OCI-LY7 (cell line): Measurements from ENCODE around the gene PCDHGA4. TPM values are rescaled to one million over a fixed set of nuclear protein-coding genes. Genes with fewer than 3 reads are reported as not detected.

Experiments used
- BruUV-seq: library from RNA; stranded (reverse); fragments of 400-500 nt; replicated peaks from 2 replicates; lab custom pipeline; 2021; lab: Mats Ljungman, UMichigan
- CTCF ChIA-PET: fragments of 300-600 bp; sonication (Branson Sonifier 250); formaldehyde crosslinking; loops from one replicate; lab custom pipeline; 2022; ENCODE audit warnings: antibody characterized with exemption; ENCODE audit not compliant: unreplicated experiment; lab: Charles Lee
- POLR2A ChIA-PET: fragments of 300-600 bp; sonication (Branson Sonifier 250); formaldehyde crosslinking; loops from one replicate; lab custom pipeline; 2022; ENCODE audit warnings: antibody characterized with exemption; lab: Charles Lee
- DNase-seq: peaks from one replicate; pipeline ENCODE4 v3.0.0-alpha.2; 2015; ENCODE audit warnings: low spot score
- H2AFZ ChIP-seq: fragments of 200-600 bp; sonication (generic), shearing (Covaris generic); 2 replicates; pipeline ENCODE4 v1.6.1; 2014; ENCODE audit warnings: mild to moderate bottlenecking, antibody characterized with exemption, low read length, moderate library complexity
- H3K27ac ChIP-seq: fragments of 200-600 bp; sonication (generic); 2 replicates; pipeline ENCODE4 v1.5.1; 2014; ENCODE audit warnings: mixed run types, low read depth, mild to moderate bottlenecking, moderate library complexity, low read length, inconsistent platforms; ENCODE audit not compliant: poor library complexity, severe bottlenecking
- H3K36me3 ChIP-seq: fragments of 200-600 bp; sonication (generic); 2 replicates; pipeline ENCODE4 v1.6.1; 2014; ENCODE audit warnings: mild to moderate bottlenecking, antibody characterized with exemption, low read length, moderate library complexity, mixed read lengths; ENCODE audit not compliant: insufficient read depth
- H3K4me1 ChIP-seq: fragments of 200-600 bp; sonication (generic); 2 replicates; pipeline ENCODE4 v1.5.1; 2014; ENCODE audit warnings: mild to moderate bottlenecking, low read length; ENCODE audit not compliant: insufficient read depth, poor library complexity, severe bottlenecking
- H3K4me2 ChIP-seq: fragments of 200-600 bp; sonication (generic); 2 replicates; pipeline ENCODE4 v1.6.1; 2014; ENCODE audit warnings: mild to moderate bottlenecking, low read length
- H3K4me3 ChIP-seq: fragments of 200-600 bp; sonication (generic); 2 replicates; pipeline ENCODE4 v1.5.1; 2014; ENCODE audit warnings: mild to moderate bottlenecking, low read depth, low read length; ENCODE audit not compliant: poor library complexity, severe bottlenecking
- H3K79me2 ChIP-seq: fragments of 200-600 bp; sonication (generic); 2 replicates; pipeline ENCODE4 v1.6.1; 2016; ENCODE audit warnings: low read depth, mild to moderate bottlenecking, low read length, moderate library complexity, mixed read lengths; ENCODE audit not compliant: insufficient read depth
- H3K9me2 ChIP-seq: fragments of 200-600 bp; sonication (generic); 2 replicates; pipeline ENCODE4 v1.6.1; 2016; ENCODE audit warnings: mild to moderate bottlenecking, low read length, mixed read lengths; ENCODE audit not compliant: insufficient read depth
- H3K9me3 ChIP-seq: fragments of 200-600 bp; sonication (generic); 2 replicates; pipeline ENCODE4 v1.6.1; 2014; ENCODE audit warnings: mild to moderate bottlenecking, mixed run types, low read length, mixed read lengths
- H4K20me1 ChIP-seq: fragments of 200-600 bp; sonication (generic); 2 replicates; pipeline ENCODE4 v1.6.1; 2014; ENCODE audit warnings: mild to moderate bottlenecking, antibody characterized with exemption, low read length, moderate library complexity, mixed read lengths; ENCODE audit not compliant: insufficient read depth
- EZH2phosphoT487 ChIP-seq: fragments of 200-600 bp; sonication (generic); IDR thresholded peaks from 2 replicates; pipeline ENCODE4 v1.6.1; 2018; ENCODE audit warnings: low read depth, borderline replicate concordance, mild to moderate bottlenecking, mixed run types, antibody characterized with exemption, low read length, moderate library complexity, mixed read lengths
- intact Hi-C: fragments of 100-400 bp; cut with micrococcal nuclease; formaldehyde crosslinking; loops from one replicate; pipeline ENCODE4 v1.10.0; 2022; ENCODE audit not compliant: unreplicated experiment
- total RNA-seq, 2 experiments: library from RNA; depleted of rRNA in 1 of 2; stranded (reverse); fragments of >200 nt in 1 of 2; shearing (Covaris generic) in 1 of 2; gene quantifications; 2 replicates each; pipeline ENCODE4 v1.2.3, GENCODE V29; 2014 to 2022
- TF ChIP-seq, protein P1 (sequence below): fragments of 200-600 bp; sonication (generic); conservative IDR thresholded peaks from 2 replicates; pipeline ENCODE4 v1.5.1; 2014; ENCODE audit warnings: mild to moderate bottlenecking, antibody characterized with exemption, low read length, moderate library complexity, mixed read lengths

The PCDHGA4 gene
- total RNA-seq, 2 experiments from 2014 or later, result 1.9 to 3.5 TPM

DNA sequence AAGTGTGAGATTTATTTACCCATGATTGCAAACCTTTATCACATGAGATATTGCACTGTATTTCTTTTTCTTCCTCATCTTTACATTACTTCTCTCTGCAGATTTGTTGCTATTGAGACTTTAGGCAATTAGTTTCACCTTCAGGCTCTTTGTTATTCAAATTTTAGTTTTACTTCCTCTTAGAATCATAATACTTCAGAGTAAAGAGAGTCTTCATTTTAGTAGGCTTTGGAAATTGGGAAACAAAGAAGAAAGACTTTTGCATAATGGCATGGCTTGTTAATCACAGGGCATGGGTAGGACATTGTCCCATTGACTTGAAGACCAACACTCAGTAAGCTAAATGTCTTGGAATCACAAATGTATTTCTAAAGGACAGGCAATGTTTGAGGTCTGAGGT, 7.9 kb downstream of the PCDHGA4 start:
- H3K79me2 ChIP-seq, result peaks cover 24% of the 10 kb centered on the region; the same call in 1 of the 2 replicates
- H3K9me3 ChIP-seq, result no peaks in the 10 kb centered on the region; the same call in 1 of the 2 replicates
- H3K27ac ChIP-seq, result peak overlapping the region; percentile 85
- H2AFZ ChIP-seq, result peak overlapping the region; percentile 60; the same call in 1 of the 2 replicates
- ChIA-PET POLR2A (no interaction called here), CTCF (interaction anchor here (0.6 kb wide), 1 partner anchor 51 kb away, joined by 3 read pairs; no protein-coding TSS in a partner anchor)
- peaks cover 41% of the 10 kb centered on the region for H3K4me1 ChIP-seq
- BruUV-seq, result no TSS peak
- no peaks in the 10 kb centered on the region for H3K9me2 ChIP-seq
- H4K20me1 ChIP-seq, result no peaks in the 10 kb centered on the region
- H3K4me2 ChIP-seq, result peak overlapping the region; percentile 79
- peak; percentile 59 for DNase-seq
- H3K4me3 ChIP-seq, result peak overlapping the region; percentile 66
- TF ChIP-seq, protein P1, sequence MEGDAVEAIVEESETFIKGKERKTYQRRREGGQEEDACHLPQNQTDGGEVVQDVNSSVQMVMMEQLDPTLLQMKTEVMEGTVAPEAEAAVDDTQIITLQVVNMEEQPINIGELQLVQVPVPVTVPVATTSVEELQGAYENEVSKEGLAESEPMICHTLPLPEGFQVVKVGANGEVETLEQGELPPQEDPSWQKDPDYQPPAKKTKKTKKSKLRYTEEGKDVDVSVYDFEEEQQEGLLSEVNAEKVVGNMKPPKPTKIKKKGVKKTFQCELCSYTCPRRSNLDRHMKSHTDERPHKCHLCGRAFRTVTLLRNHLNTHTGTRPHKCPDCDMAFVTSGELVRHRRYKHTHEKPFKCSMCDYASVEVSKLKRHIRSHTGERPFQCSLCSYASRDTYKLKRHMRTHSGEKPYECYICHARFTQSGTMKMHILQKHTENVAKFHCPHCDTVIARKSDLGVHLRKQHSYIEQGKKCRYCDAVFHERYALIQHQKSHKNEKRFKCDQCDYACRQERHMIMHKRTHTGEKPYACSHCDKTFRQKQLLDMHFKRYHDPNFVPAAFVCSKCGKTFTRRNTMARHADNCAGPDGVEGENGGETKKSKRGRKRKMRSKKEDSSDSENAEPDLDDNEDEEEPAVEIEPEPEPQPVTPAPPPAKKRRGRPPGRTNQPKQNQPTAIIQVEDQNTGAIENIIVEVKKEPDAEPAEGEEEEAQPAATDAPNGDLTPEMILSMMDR, result no peak
- no peak for TF ChIP-seq EZH2phosphoT487
- peaks cover 24% of the 10 kb centered on the region for H3K36me3 ChIP-seq
- intact Hi-C loops, result loop anchor here (5.0 kb wide), 1 partner anchor 115 kb away; the partner anchor contains the start of gene PCDHGC3

DNA sequence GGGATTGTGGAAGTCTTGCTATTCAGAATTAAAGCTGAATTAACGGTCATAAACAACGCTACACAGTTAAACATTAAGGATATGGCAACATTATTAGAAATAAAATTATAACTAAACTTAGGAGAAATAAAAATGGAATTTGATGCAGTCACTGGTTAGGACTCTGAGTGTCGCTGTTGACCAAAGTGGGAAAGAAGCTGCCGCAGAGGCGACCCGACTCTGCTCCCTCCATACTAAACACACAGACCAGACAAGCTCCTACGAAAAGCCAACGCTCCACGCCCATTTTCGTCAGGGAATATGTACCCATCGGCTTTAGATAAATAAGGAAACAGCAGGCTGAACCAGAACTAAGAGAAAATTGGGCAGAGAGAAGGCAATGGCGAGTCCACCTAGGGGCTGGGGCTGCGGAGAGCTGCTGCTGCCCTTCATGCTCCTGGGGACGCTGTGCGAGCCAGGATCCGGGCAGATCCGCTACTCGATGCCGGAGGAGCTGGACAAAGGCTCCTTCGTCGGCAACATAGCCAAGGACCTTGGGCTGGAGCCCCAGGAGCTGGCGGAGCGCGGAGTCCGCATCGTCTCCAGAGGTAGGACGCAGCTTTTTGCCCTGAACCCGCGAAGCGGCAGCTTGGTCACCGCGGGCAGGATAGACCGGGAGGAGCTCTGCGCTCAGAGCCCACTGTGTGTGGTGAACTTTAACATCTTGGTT, 9.3 kb downstream of the PCDHGA4 start, which contains the start of gene PCDHGA5:
TSS of gene PCDHGA5 (plus strand) at position 211 of the 709 bp plus-strand sequence. CDS start at position 380, 169 bp downstream.
- BruUV-seq, result no TSS peak
- Histone ChIP-seq H3K9me3 (no peaks in the 10 kb centered on the region; the same call in 1 of the 2 replicates), H3K27ac (peak within 1 kb of the TSS; percentile 85), H4K20me1 (no peaks in the 10 kb centered on the region), H3K36me3 (peaks cover 24% of the 10 kb centered on the region), H3K4me3 (peak within 1 kb of the TSS; percentile 66), H2AFZ (no peak within 1 kb of the TSS; the same call in 1 of the 2 replicates), H3K4me1 (peaks cover 41% of the 10 kb centered on the region), H3K9me2 (no peaks in the 10 kb centered on the region), H3K79me2 (peaks cover 24% of the 10 kb centered on the region; the same call in 1 of the 2 replicates), H3K4me2 (peak within 1 kb of the TSS; percentile 79)
- ChIA-PET POLR2A (interaction anchor here (0.5 kb wide), 1 partner anchor 170 kb away, joined by 5 read pairs; no protein-coding TSS in a partner anchor), CTCF (interaction anchor here (0.8 kb wide), 1 partner anchor 17 kb away, joined by 3 read pairs; no protein-coding TSS in a partner anchor)
- TF ChIP-seq EZH2phosphoT487, result no peak
- TF ChIP-seq, protein P1, result peak; percentile 54
- no peak for DNase-seq
- intact Hi-C loops, result loop anchor here (5.0 kb wide), 1 partner anchor 113 kb away; the partner anchor contains the start of gene PCDHGC3
